EL (cell line): Measurements from ENCODE around the gene SLC25A26.

Experiments used
- DNase-seq: peaks from one replicate; pipeline ENCODE4 v3.0.0-alpha.2; 2016

SLC25A26 gene

DNA sequence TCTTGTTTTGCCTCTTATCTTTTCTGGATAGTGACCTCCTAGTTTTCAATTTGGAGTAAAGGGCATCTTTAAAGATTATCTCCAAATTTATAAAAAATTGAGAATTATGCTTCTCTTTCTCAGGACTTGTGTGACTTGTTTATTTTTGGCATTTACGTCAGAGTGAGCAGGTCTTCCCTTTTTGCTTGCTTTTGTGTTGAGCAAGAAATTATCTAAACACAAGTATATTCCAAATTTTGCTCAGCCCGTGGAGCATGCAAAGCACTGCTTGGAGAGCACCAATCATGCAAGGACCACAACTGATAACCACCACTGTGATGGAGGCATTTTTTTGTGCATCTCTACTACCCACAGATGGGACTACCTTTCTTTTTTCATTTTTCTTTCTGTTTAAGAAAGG lies 7.1 kb downstream of the SLC25A26 start:
- no peak for DNase-seq

DNA sequence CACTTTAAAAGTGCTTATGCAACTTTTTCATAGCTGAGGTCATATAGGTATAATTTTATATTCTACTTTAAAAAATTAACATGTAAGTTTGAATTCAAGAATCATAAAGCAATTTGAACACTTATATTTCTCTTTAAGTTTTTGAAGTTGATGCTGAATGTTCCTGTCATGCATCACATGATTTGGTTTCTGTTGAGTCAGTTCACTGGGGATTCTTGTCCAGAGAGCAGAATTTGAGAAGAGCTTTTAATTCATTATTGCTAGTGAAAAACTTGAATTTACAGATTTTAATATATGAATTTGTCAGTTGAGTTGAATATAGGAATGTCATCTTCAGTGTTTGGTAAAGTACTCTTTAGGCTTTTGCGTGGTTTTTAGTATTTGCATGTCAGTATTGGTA lies 7.9 kb downstream of the SLC25A26 start:
- DNase-seq: no peak

GRCh38 chr3:66229931-66230330 lies 9.1 kb downstream of the SLC25A26 start:
- DNase-seq: no peak

DNA sequence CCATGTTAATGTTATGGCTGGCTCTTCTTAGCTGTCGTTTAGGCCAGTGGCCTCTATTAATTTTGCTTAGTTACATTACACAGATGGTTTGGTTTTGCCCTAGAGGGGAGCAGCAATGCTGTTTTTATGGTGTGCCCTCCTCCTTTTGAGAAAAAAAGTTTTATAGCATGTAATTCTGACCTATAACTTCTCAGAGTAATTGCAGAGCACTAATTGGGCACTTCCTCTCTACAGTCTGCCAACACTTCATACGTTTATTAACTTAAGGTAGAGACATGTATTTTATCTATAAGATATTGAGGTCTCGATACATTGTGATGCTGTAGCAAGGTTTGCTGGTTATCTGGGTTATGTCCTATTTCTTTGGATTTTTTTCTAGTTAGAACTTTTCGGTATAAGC lies 12.2 kb downstream of the SLC25A26 start:
- DNase-seq: no peak

- DNase-seq: peak; percentile 4
Observed at GRCh38 chr3:66236281-66236680, 15.5 kb downstream of the SLC25A26 start.

DNA sequence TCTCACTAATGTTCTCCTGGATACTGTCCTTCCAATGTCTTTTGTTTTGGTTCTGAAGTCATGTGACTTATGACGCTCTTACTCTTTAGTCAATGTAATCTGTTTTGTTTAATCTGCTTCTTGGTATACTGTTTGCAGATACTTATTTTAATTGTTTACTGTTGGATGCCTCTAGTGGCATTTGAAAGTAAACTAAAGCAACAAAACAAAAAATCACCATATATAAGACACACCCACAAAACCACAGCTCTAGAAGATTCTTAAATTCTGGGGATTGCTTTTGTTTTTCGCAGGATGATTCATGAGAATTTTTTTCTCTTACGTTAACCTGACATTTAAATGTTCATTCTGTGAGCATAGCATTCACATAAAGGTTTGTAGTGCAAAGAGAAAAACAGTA lies 16.8 kb downstream of the SLC25A26 start:
- no peak for DNase-seq

DNA sequence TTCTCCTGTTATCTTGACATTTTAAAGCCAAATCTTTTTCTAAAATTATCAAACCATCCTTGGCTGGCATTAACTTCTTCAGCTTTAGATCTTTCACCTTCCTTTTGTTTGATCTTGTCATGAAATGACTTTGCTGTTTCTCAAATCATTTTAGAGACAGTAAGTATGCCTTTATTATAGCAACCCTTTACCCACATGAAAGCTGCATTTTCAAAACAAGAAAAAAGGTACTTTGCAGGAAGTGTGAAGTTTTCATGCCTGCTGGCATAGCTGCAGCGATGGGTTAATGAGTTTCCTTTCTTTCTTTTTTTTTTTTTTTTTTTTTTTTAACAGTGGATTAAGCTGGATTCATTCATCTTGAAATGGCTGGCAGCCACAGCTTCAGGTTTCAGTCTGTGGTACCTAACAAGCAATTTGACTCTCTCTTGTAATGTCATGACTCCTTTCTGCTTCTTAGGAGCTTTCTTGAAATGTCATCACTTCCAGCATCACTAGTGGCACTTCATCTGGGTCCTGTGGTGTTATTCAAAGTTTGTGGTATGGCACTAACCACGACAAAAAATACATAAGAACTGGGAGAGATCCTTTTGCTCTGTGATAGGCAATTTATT lies 18.8 kb downstream of the SLC25A26 start:
- no peak for DNase-seq

- DNase-seq: no peak
Observed at GRCh38 chr3:66241466-66241865, 20.7 kb downstream of the SLC25A26 start.

DNA sequence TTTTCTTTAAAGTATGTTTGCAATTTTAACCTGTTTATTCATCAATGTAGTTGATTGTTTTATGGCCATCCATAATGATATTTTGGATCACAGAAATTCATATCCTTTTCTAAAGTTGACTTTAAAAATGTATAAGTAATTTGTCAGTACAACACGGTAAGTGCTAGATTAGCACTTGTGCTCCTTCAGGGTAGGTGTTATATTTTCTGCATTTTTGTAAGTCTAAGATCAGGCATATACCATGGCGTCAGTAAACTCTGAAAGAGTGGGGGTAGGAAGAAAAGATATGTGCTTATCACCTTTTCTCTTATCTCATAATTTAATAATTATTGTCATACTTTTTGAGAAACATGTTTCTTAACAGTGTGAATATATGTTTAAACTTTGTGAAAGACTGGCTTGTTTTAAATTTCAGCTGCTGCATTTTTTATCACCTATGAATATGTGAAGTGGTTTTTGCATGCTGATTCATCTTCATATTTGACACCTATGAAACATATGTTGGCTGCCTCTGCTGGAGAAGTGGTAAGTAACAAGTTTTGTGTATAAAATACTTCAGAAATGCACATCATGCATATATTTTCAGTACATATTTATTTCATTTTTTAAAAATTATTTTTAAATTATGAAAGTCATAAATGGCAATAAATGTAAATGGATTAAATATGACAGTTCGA lies 22.1 kb downstream of the SLC25A26 start:
- DNase-seq: no peak

DNA sequence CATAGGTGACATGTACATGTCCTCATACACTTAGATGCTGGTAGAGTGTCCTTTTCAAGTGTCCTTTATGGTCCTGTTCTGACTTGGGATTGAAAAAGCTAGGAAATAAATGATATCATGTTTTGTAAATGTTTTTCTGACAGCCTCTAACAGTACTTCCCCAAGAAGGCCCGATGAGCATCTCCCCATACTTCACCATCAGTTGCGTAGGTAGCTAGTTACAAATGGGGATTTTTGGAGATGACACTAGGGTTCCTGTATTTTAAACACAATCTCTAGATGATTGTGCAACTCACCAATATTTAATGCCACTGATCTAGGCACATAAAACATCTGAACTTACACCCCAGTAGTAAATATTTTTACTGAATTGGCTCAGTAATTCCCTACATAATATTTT lies 27.8 kb downstream of the SLC25A26 start:
- no peak for DNase-seq

DNA sequence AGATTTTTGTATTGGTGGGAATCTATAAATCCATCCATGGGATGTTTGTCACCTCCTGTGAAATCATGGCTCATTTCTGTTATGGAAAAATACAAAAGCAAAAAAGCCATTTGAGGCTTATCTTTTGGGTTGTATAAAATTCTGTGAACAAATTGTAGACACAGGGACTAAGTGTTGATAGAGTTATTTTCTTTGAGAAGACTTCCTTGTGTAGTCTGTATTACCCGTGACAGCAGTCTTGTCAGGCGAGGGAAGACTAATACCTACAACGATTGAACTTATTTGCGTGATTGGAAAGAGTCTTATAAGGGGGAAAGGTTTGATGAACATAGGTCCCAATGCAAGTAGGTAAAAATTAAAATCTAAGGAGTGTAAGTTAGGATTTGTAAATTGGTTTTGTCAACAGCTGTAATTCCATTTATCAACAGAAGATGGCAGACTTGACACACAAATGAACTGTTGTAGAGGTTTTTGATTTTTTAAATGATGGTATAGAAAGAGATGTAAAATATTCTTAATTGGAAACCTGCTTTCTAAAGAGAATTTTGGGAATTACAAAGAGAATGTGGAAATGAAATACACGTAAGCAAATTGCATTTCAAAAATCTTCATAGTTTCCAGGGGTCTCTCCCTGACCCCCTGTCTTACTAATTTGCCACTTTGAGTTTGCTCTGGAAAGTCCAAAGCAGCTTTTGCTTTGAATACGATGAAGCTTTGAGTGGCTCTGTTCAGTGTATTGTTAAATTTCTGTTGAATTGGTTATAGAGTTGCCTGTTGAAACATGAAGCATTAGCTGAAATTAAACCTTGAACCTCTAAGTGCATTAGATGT lies 33.2 kb downstream of the SLC25A26 start:
- peak; percentile 33 for DNase-seq

DNA sequence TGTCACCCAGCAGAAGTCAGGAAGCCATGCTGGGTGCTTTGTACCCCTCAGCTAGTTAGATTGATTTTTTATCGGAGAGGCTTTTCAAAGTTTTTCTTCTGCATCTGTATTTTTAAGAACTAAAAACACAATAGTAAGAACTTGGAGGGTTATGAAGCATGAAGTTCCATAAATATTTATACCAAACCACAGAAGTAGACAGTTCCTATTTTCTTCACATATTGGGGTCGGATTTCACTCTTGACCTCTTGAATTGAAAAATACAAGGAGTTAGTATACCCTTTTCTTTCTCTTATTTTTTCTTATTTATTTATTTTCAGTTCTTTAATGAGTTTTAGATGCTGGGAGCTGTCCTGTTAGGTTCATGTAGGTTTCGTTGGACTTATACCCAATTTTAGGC lies 35.1 kb downstream of the SLC25A26 start:
- no peak for DNase-seq

GRCh38 chr3:66256806-66257205 lies 36.0 kb downstream of the SLC25A26 start:
- DNase-seq: no peak

GRCh38 chr3:66259566-66260255 lies 38.9 kb downstream of the SLC25A26 start:
- no peak for DNase-seq

DNA sequence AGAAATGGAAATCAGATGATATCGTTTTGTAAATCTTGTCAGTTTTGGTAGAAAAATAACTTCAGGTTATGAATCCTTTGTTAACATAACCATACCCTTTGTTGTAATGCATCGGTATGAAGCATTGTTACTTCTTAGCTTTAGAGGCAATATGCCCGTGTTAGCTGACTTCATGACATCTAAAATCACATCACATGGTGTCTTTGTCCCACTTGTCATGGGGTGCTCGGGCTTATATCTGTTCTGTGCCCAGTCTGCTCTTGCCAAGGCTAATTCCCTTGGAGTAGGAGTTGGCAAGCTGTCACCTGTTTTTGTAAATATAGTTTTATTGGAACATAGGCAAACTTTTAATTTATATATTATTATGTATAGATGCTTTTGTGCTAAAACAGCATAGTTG lies 39.6 kb downstream of the SLC25A26 start:
- DNase-seq: no peak

DNA sequence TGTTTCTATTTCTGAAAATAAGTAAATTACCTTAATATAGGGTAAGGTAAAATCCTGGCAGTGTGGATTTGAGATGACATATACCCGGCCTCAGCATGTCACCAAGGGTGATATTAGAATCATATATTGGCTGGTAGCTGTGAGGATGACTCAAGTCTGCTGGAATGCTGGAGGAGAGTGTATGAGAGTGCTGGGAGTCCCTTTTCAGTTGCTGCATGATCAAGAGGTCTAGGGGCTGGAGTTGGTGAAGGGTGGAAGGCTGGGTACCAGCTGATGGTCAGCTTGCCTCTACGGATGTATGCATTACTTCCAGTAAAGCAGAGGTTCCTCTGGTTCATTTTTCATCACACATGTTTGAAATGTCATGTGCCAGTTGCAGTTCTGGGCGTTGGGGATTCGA lies 40.6 kb downstream of the SLC25A26 start:
- DNase-seq: peak; percentile 52

- no peak for DNase-seq
Observed at GRCh38 chr3:66265649-66266048, 44.8 kb downstream of the SLC25A26 start.

GRCh38 chr3:66266551-66266950 lies 45.8 kb downstream of the SLC25A26 start:
- no peak for DNase-seq

GRCh38 chr3:66267031-66267430 lies 46.2 kb downstream of the SLC25A26 start:
- no peak for DNase-seq

DNA sequence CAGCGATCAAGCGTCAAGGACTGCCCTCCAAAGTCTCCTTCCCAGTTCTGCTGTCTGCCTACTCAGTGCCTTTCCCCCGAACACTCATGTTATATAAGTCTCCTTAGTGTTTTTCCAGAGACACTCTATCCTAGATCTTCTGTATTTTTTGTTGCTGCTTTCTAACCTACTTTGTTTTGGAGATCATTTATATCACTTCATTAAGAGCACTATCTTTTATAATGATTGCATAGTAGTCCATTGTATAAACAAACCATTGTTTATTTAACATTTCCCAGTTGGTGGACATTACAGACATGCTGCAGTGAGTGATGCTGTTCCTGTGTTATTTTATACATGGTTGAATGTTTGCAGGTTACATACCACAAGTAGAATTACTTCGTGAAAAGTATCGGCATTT lies 47.1 kb downstream of the SLC25A26 start:
- DNase-seq: no peak

GRCh38 chr3:66268864-66269263 lies 48.1 kb downstream of the SLC25A26 start:
- no peak for DNase-seq

DNA sequence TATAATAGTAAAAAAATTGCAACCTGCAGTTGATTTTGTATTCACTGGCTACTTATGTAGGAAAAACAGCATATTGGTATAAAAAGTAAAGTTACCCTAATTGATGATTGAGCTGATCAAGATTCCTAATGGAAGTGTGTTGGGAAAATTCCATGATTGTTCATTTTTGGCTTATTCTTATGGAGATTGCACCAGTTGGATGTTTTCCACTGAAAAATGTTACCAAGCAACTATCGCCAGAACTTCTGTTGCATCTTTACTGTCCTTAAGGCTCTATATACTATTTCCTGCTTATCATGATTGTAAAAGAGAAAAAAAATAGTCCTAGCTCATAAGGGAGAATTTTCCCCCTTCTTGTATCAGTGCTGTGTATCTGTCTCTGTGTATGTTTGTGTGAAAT lies 48.6 kb downstream of the SLC25A26 start:
- no peak for DNase-seq

GRCh38 chr3:66270288-66270687 lies 49.5 kb downstream of the SLC25A26 start:
- no peak for DNase-seq

DNA sequence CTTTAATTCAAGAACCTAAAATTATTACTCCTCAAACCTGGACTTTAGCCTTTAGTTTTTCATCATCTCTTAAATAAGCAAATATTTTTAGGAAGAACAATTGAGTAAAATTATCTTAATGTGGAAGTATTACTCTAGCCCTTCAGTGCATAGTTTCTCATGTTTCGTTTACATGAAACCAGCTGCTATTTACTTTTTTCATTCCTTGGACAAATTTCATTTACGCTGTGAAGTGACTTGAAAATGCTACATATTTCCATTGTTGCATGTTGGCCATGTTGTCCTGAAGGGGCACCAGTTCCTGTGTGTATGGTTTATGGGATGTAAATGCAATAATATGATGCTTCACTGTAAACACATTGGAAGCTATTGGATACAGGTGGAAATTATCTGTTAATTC lies 49.9 kb downstream of the SLC25A26 start:
- DNase-seq: no peak
